B cell (primary cell): ENCODE data around the gene OR10H4. TPM values are rescaled to one million over a fixed set of nuclear protein-coding genes. Genes with fewer than 3 reads are reported as not detected.

ENCODE experiments used
- ATAC-seq: fragments of 200-7000 bp; cut with Tn5 transposase; one replicate; pipeline ENCODE4 v1.10.0; 2021; ENCODE audit warnings: low read depth, mild to moderate bottlenecking, moderate number of reproducible peaks, moderate library complexity
- CTCF ChIA-PET: fragments of 350-600 bp; sonication (Branson Sonifier 250); formaldehyde crosslinking; loops from one replicate; lab custom pipeline; 2021; ENCODE audit warnings: antibody characterized with exemption, inconsistent platforms; lab: Charles Lee
- POLR2A ChIA-PET: fragments of 350-600 bp; sonication (Branson Sonifier 250); formaldehyde crosslinking; loops from one replicate; lab custom pipeline; 2021; ENCODE audit warnings: antibody characterized with exemption; lab: Charles Lee
- DNase-seq: peaks from one replicate; pipeline ENCODE4 v3.0.0; 2013
- H2AFZ ChIP-seq: 2 replicates; pipeline ENCODE4 v1.6.1; 2012; ENCODE audit warnings: mild to moderate bottlenecking, low read depth, low read length; ENCODE audit not compliant: insufficient read depth, poor library complexity, severe bottlenecking
- H3K27ac ChIP-seq, 2 donors: 1 replicate in 1 of 2; 2 replicates in 1 of 2; pipeline ENCODE4 v1.5.1; 2012 to 2013; ENCODE audit warnings: low read length in 2 of 2, mild to moderate bottlenecking in 2 of 2, moderate library complexity in 1 of 2
- H3K27me3 ChIP-seq, 4 experiments: fragments of 200-600 bp in 1 of 4; sonication (generic) in 1 of 4; replicated peaks in 1 of 4; 1 replicate in 2 of 4; 2 replicates in 2 of 4; pipeline versions ENCODE4 v1.6.1 to v1.7.0; 2013 to 2016; ENCODE audit warnings: low read length in 3 of 4, mild to moderate bottlenecking in 2 of 4, mixed read lengths in 1 of 4, moderate library complexity in 1 of 4; ENCODE audit not compliant: insufficient read depth in 4 of 4, control insufficient read depth in 3 of 4; ENCODE audit errors: control extremely low read depth in 1 of 4
- H3K36me3 ChIP-seq, 2 experiments: replicated peaks in 1 of 2; 1 replicate in 1 of 2; 2 replicates in 1 of 2; pipeline versions ENCODE4 v1.6.1 to v1.7.1; 2013; ENCODE audit warnings: low read length in 1 of 2; ENCODE audit not compliant: insufficient read depth in 2 of 2, control insufficient read depth in 1 of 2; ENCODE audit errors: control extremely low read depth in 1 of 2, extremely low read depth in 1 of 2
- H3K4me1 ChIP-seq, 2 donors: fragments of 200-600 bp in 1 of 2; sonication (generic) in 1 of 2; 1 replicate in 1 of 2; 2 replicates in 1 of 2; pipeline versions ENCODE4 v1.5.1 to v1.6.1; 2013 to 2017; ENCODE audit warnings: low read length in 2 of 2; ENCODE audit not compliant: control insufficient read depth in 2 of 2, insufficient read depth in 2 of 2
- H3K4me2 ChIP-seq: replicated peaks from 2 replicates; pipeline ENCODE3; 2012; ENCODE audit warnings: mild to moderate bottlenecking, low read depth, low read length; ENCODE audit not compliant: poor library complexity, severe bottlenecking
- H3K4me3 ChIP-seq, 5 experiments: fragments of 200-600 bp in 1 of 5; sonication (generic) in 1 of 5; 1 replicate in 3 of 5; 2 replicates in 2 of 5; pipeline versions ENCODE4 v1.5.1 to v1.7.0; 2011 to 2016; ENCODE audit warnings: low read length in 4 of 5, mild to moderate bottlenecking in 4 of 5, low read depth in 2 of 5, control low read depth in 1 of 5, moderate library complexity in 1 of 5; ENCODE audit not compliant: insufficient read depth in 1 of 5; ENCODE audit errors: control extremely low read depth in 1 of 5, extremely low read depth in 1 of 5
- H3K79me2 ChIP-seq: fragments of 200-600 bp; sonication (generic); one replicate; pipeline ENCODE4 v1.6.0; 2016; ENCODE audit warnings: low read length; ENCODE audit not compliant: control insufficient read depth, insufficient read depth
- H3K9ac ChIP-seq: fragments of 200-600 bp; sonication (generic); 2 replicates; pipeline ENCODE4 v1.6.1; 2017; ENCODE audit warnings: mild to moderate bottlenecking, low read length, moderate library complexity
- H3K9me3 ChIP-seq, 3 donors: one replicate each; pipeline versions ENCODE4 v1.6.1 to v1.7.1; 2013; ENCODE audit warnings: low read length in 2 of 3; ENCODE audit not compliant: control insufficient read depth in 2 of 3, insufficient read depth in 1 of 3; ENCODE audit errors: control extremely low read depth in 1 of 3
- H4K20me1 ChIP-seq: 2 replicates; pipeline ENCODE4 v1.6.0; 2012; ENCODE audit warnings: mild to moderate bottlenecking, low read length; ENCODE audit not compliant: insufficient read depth, control insufficient read depth, poor library complexity, severe bottlenecking
- H3K27ac Mint-ChIP-seq: one replicate; pipeline ENCODE4 v1.8.0; 2021; ENCODE audit warnings: mixed read lengths
- H3K27me3 Mint-ChIP-seq: one replicate; pipeline ENCODE4 v1.8.0; 2021; ENCODE audit warnings: mixed read lengths
- H3K4me1 Mint-ChIP-seq: one replicate; pipeline ENCODE4 v1.8.0; 2021; ENCODE audit warnings: mixed read lengths
- H3K4me3 Mint-ChIP-seq: one replicate; pipeline ENCODE4 v1.8.0; 2021; ENCODE audit warnings: mixed read lengths
- H3K9me3 Mint-ChIP-seq: one replicate; pipeline ENCODE4 v1.8.0; 2022; ENCODE audit warnings: mixed read lengths; ENCODE audit not compliant: insufficient read depth
- EZH2 ChIP-seq: IDR thresholded peaks from 2 replicates; pipeline ENCODE4 v1.6.1; 2012; ENCODE audit warnings: borderline replicate concordance, low read depth, mild to moderate bottlenecking, moderate library complexity, low read length; ENCODE audit not compliant: insufficient read depth, poor library complexity, severe bottlenecking
- WGBS: methylation state at CpG from one replicate; pipeline ENCODE4 v1.1.5; 2013; ENCODE audit warnings: missing lambda C conversion rate; ENCODE audit not compliant: insufficient coverage; 5-methylcytosine and 5-hydroxymethylcytosine counted together
- intact Hi-C: fragments of 100-400 bp; cut with micrococcal nuclease; formaldehyde crosslinking; loops from one replicate; pipeline ENCODE4 v1.10.0; 2022
- polyA plus RNA-seq: library from polyadenylated mRNA; depleted of rRNA; stranded (reverse); fragments of >200 nt; gene quantifications from 2 replicates; pipeline ENCODE4 v1.2.3, GENCODE V29; 2012
- total RNA-seq, 2 donors: library from RNA; stranded (reverse); fragments of 120-200 nt in 1 of 2; gene quantifications; 1 replicate in 1 of 2; 2 replicates in 1 of 2; pipeline versions ENCODE4 v1.2.3 to v1.2.4, GENCODE V29; 2013 to 2022
- TF ChIP-seq, protein P1 (sequence below): fragments of 200-600 bp; IDR thresholded peaks from one replicate; pipeline ENCODE4 v1.8.0; 2022; ENCODE audit warnings: antibody characterized with exemption, mild to moderate bottlenecking

Gene OR10H4
- total and polyA plus RNA-seq, 2 donors (not counting 1 experiment from before 2014, with no cell fraction given), result not detected

DNA sequence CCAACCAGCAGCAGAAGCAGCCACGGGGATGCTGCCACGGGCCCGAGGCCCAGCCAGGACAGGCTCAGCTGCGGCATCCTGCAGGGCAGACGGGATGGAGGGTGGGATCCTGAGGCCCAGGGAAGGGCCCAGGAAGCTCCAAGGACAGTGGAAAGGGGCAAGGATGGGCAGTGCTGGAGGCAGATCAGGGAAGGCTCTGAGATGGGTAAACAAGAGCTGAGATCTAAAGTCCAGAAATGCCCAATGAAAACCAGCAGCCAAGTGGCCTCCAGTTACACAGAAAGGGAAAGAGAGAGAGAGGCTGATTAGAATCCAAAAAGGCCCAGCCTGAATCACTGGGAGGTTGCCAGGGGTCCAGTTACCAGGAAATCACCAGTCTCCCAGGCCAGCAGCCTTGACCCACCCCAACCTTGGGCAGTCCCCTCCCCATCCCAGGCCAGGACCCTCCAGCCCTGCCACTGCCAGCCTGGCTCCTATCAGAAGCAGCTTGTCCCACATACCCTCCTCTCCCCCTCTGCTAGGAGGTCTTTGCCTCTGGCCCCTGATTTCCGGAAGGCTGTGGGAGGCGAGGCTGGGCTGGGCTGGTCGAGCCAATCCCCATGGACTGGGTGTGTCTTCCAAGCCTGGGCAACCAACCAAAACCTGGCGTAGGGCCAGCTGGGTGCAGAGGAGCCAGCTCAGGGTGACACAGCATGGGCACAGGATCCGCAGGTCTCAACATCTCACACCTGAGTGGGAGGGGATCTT lies 14.3 kb upstream of the OR10H4 start, which contains the start of gene CYP4F11:
CYP4F11 (minus strand) TSS at position 198 of the 747 bp plus-strand sequence; CDS start at position 77, 121 bp downstream.
- Mint-ChIP-seq H3K9me3 (no peaks in the 10 kb centered on the region), H3K4me3 (no peak within 1 kb of the TSS), H3K27me3 (peaks cover 16% of the 10 kb centered on the region), H3K27ac (no peak within 1 kb of the TSS), H3K4me1 (peaks cover 4% of the 10 kb centered on the region)
- Histone ChIP-seq H3K4me3 (no peak within 1 kb of the TSS), H3K4me1 (no peaks in the 10 kb centered on the region), H3K9ac (no peak within 1 kb of the TSS), H3K27ac (no peak within 1 kb of the TSS), H3K79me2 (no peaks in the 10 kb centered on the region), H3K4me2 (no peak within 1 kb of the TSS), H2AFZ (no peak within 1 kb of the TSS), H4K20me1 (no peaks in the 10 kb centered on the region), H3K9me3 (peaks cover 3 to 26% (median 3%) of the 10 kb centered on the region in 3 donors), H3K27me3 (peaks cover 0 to 14% (median 7%) of the 10 kb centered on the region in 4 experiments), H3K36me3 (no peaks in the 10 kb centered on the region)
- intact Hi-C loops, result no loop called here
- ATAC-seq (no peak), DNase-seq (no peak)
- CTCF ChIA-PET, result no interaction called here
- WGBS, result 46% methylated on average over 10 of the region's 10 CpGs
- POLR2A ChIA-PET, result no interaction called here
- TF ChIP-seq, protein P1, sequence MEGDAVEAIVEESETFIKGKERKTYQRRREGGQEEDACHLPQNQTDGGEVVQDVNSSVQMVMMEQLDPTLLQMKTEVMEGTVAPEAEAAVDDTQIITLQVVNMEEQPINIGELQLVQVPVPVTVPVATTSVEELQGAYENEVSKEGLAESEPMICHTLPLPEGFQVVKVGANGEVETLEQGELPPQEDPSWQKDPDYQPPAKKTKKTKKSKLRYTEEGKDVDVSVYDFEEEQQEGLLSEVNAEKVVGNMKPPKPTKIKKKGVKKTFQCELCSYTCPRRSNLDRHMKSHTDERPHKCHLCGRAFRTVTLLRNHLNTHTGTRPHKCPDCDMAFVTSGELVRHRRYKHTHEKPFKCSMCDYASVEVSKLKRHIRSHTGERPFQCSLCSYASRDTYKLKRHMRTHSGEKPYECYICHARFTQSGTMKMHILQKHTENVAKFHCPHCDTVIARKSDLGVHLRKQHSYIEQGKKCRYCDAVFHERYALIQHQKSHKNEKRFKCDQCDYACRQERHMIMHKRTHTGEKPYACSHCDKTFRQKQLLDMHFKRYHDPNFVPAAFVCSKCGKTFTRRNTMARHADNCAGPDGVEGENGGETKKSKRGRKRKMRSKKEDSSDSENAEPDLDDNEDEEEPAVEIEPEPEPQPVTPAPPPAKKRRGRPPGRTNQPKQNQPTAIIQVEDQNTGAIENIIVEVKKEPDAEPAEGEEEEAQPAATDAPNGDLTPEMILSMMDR, result no peak
- no peak for TF ChIP-seq EZH2

DNA sequence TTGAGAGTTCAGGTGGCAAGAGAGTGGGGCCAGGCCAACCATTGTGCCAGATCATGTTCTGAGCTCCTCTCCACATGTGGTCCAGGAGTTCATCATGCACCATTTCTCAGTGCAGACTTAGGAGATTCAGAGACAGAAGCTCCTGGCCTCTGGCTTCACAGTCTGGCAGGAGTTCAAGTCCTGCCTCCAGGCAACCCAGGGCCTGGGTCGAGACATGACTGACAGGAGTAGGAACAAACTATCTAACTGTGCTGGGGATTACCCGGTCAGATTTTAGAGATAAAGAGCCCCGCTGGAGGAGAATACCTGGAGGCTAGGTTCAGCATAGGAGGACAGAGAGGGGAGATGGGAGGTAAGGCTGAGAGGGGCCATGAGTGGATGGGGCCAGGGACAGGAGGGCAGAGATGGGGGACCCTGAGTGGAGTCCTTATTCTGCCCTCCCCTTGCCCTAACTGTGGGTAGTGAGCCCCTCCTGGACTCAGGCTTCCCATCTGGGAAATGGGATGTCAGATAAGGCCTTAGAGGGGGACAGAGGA lies 13.6 kb upstream of the OR10H4 start:
- no peaks in the 10 kb centered on the region for H4K20me1 ChIP-seq
- H3K27me3 ChIP-seq, result peaks cover 0 to 15% (median 3%) of the 10 kb centered on the region in 4 experiments
- H3K4me2 ChIP-seq, result no peak overlapping the region
- no peaks in the 10 kb centered on the region for H3K79me2 ChIP-seq
- Mint-ChIP-seq H3K4me1 (peaks cover 4% of the 10 kb centered on the region), H3K9me3 (no peaks in the 10 kb centered on the region), H3K27ac (no peak overlapping the region), H3K4me3 (no peak overlapping the region), H3K27me3 (peaks cover 16% of the 10 kb centered on the region)
- H3K36me3 ChIP-seq, result no peaks in the 10 kb centered on the region
- ChIA-PET POLR2A (no interaction called here), CTCF (no interaction called here)
- peaks cover 3 to 28% (median 3%) of the 10 kb centered on the region in 3 donors for H3K9me3 ChIP-seq
- H3K9ac ChIP-seq, result no peak overlapping the region
- TF ChIP-seq EZH2, result no peak
- TF ChIP-seq, protein P1, result no peak
- no peak overlapping the region for H3K4me3 ChIP-seq
- WGBS, result 66% methylated on average over 3 of the region's 3 CpGs
- H2AFZ ChIP-seq, result no peak overlapping the region
- DNase-seq, result no peak
- no peak overlapping the region for H3K27ac ChIP-seq
- intact Hi-C loops, result no loop called here
- H3K4me1 ChIP-seq, result no peaks in the 10 kb centered on the region
- no peak for ATAC-seq
